ENCODE data around the gene ABLIM3.

DNA sequence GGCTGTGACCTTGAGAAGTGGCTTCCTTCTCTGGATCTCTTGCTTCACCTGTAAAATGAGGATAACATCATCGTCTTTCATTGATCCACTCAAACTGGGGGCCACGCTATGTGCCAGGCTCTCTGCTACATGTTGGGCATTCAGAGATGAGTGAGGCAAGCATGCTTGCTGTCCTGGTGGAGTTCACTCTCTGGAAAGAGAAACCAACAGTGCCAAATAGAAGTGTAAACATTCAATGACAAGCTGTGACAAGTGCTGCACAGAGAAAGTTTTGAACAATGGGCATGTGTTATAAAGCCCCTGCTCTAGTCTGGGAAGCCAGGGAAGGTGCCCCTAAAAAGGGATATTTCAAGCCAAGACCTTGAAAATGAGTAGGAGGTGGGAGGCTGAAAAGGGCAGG lies 79.5 kb downstream of the ABLIM3 start:
- TF ChIP-seq, protein P1, sequence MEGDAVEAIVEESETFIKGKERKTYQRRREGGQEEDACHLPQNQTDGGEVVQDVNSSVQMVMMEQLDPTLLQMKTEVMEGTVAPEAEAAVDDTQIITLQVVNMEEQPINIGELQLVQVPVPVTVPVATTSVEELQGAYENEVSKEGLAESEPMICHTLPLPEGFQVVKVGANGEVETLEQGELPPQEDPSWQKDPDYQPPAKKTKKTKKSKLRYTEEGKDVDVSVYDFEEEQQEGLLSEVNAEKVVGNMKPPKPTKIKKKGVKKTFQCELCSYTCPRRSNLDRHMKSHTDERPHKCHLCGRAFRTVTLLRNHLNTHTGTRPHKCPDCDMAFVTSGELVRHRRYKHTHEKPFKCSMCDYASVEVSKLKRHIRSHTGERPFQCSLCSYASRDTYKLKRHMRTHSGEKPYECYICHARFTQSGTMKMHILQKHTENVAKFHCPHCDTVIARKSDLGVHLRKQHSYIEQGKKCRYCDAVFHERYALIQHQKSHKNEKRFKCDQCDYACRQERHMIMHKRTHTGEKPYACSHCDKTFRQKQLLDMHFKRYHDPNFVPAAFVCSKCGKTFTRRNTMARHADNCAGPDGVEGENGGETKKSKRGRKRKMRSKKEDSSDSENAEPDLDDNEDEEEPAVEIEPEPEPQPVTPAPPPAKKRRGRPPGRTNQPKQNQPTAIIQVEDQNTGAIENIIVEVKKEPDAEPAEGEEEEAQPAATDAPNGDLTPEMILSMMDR (IDR thresholded peaks at IDR 0.05), result no peak
- TF ChIP-seq POLR2A (IDR thresholded peaks at IDR 0.05), result no peak
